Activated naive CD4-positive, alpha-beta T cell treated with anti-CD3 and anti-CD28 coated beads, Interleukin-2, amount 10 ng/mL, durations not matched to agents 5 hours and 36 hours (primary cell): ENCODE measurements around the gene CEBPG. TPM values are rescaled to one million over a fixed set of nuclear protein-coding genes. Genes with fewer than 3 reads are reported as not detected.

ENCODE experiments used
- total RNA-seq, 2 experiments: library from RNA; stranded (reverse); gene quantifications; one replicate each; pipeline ENCODE4 v1.2.3, GENCODE V29; 2021

Gene CEBPG
- 10 to 100 TPM; 21.4 to 22.4 TPM for total RNA-seq

GRCh38 chr19:33373453-33374235 lies at the start of gene CEBPG:
TSS of gene CEBPG (plus strand) at chr19:33373709. CDS start at chr19:33379240, 5,531 bp downstream.

Other genes with a start within 250 kb of the CEBPG start
- gene WDR88, start 241.6 kb upstream of the CEBPG start, total RNA-seq, result not detected
- under 1 TPM; 0.22 to 0.23 TPM for gene LRP3, start 179.4 kb upstream of the CEBPG start, total RNA-seq
- not detected for gene SLC7A10, start 147.9 kb upstream of the CEBPG start, total RNA-seq
- gene CEBPA, start 71.2 kb upstream of the CEBPG start, total RNA-seq, result under 1 TPM; 0.08 to 0.14 TPM
- 10 to 100 TPM; 33.8 to 36.1 TPM for gene PEPD, start 148.1 kb downstream of the CEBPG start, total RNA-seq
- gene CHST8, start 248.2 kb downstream of the CEBPG start, total RNA-seq, result not detected